ENCODE measurements around the gene PDE9A. TPM values are rescaled to one million over a fixed set of nuclear protein-coding genes. Genes with fewer than 3 reads are reported as not detected.

Gene PDE9A
- total RNA-seq, 4 donors from 2014 or later, result 6.9 to 13.0 (median 11.1) TPM

DNA sequence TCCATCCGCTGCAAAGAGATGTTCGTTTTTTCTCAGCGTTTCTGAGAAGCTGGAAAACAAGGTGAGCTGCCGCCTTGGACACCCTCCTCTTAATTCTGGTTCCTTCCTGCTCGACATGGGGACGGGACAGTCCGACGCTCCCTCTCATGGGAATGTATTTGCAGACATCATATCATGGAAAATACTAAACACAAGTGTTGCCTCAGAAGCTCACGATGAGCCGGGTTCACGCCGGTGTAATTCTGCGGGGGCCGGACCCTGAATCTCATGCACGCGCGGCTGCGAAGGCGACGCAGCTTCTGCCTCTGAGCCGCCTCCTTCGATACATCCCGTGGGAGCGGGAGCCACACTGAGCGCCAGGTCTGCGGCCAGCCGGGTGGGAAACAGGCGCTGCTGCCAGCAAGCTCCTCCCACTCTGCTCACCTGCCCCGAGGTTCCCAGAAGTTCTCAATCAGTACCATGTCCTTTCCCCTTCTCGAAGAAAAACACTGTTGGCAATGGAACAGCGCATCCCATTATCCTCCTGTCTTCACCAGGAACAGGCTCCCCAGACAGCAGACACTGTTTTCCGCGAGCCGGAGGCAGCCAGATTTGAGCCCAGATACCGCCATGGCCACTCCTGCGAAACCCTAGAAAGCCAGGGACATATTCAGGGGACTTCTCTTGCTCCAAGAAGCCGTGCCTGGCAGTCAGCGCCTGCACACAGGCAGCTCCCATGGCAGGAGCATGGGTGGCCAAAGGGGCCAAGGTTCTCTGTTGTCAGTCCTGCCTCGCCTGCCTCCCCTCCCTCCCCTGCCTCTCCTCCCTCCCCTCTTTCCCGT is 127.9 kb downstream of the PDE9A start:
- Histone ChIP-seq H3K27me3 (no peaks in the 10 kb centered on the region), H3K36me3 (no peaks in the 10 kb centered on the region), H3K9me3 (no peaks in the 10 kb centered on the region), H3K27ac (no peak overlapping the region), H3K4me1 (peaks cover 3 to 29% of the 10 kb centered on the region in 2 donors), H3K4me3 (replicated peaks in 1 of 3) (no peak overlapping the region)
- intact Hi-C loops (cut with DNase I), result no loop called here
- TF ChIP-seq POLR2A (IDR thresholded peaks at IDR 0.05), result no peak
- TF ChIP-seq, protein P1, sequence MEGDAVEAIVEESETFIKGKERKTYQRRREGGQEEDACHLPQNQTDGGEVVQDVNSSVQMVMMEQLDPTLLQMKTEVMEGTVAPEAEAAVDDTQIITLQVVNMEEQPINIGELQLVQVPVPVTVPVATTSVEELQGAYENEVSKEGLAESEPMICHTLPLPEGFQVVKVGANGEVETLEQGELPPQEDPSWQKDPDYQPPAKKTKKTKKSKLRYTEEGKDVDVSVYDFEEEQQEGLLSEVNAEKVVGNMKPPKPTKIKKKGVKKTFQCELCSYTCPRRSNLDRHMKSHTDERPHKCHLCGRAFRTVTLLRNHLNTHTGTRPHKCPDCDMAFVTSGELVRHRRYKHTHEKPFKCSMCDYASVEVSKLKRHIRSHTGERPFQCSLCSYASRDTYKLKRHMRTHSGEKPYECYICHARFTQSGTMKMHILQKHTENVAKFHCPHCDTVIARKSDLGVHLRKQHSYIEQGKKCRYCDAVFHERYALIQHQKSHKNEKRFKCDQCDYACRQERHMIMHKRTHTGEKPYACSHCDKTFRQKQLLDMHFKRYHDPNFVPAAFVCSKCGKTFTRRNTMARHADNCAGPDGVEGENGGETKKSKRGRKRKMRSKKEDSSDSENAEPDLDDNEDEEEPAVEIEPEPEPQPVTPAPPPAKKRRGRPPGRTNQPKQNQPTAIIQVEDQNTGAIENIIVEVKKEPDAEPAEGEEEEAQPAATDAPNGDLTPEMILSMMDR (IDR thresholded peaks at IDR 0.05), result no peak
- WGBS, 2 donors, result 8 to 24% methylated on average over 28 to 40 of the region's 40 CpGs
- peak; percentile 58 to 72 for DNase-seq

DNA sequence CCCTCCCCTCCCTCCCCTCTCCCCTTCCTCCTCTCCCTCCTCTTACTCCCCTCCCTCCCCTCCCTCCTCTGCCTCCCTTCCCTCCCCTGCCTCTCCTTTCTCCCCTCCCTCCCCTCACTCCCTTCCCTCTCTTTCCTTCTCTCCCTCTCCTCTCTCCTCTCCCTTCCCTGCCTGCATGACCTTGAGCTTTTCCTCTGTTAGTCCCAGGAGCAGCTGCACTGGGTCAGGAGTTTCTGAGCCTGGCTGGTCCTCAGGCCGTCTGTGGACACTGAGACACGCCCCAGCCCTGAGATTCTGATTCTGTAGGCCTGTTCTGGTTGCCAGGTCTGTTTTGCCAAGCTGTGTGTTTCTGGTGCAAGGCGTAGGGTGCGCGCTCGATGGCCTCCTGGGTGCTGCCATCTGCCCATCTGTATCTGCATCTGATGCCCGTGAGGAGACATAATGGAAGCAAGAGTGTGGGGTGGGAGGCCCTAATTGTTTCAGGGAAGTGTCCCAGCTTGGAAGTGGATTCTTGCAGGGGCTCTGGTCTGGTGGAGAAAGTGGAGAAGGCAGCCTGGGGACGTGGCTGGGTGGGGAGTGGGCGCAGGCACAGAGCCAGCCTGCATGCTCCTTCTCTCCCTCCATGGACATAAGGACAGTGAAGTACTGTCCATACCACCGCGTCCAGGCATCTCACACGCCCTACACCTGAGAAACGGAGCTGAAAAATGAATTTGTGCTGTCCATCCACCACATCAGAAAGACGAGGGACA is 128.7 kb downstream of the PDE9A start:
- Histone ChIP-seq H3K27ac (no peak overlapping the region), H3K9me3 (no peaks in the 10 kb centered on the region), H3K4me3 (replicated peaks in 1 of 3) (no peak overlapping the region), H3K27me3 (no peaks in the 10 kb centered on the region), H3K4me1 (peaks cover 3 to 29% of the 10 kb centered on the region in 2 donors), H3K36me3 (no peaks in the 10 kb centered on the region)
- DNase-seq, result no peak
- WGBS, 2 donors, result 87 to 88% methylated on average over 14 of the region's 14 CpGs
- TF ChIP-seq POLR2A (IDR thresholded peaks at IDR 0.05), result no peak
- TF ChIP-seq, protein P1 (IDR thresholded peaks at IDR 0.05), result no peak
- intact Hi-C loops (cut with DNase I), result no loop called here

DNA sequence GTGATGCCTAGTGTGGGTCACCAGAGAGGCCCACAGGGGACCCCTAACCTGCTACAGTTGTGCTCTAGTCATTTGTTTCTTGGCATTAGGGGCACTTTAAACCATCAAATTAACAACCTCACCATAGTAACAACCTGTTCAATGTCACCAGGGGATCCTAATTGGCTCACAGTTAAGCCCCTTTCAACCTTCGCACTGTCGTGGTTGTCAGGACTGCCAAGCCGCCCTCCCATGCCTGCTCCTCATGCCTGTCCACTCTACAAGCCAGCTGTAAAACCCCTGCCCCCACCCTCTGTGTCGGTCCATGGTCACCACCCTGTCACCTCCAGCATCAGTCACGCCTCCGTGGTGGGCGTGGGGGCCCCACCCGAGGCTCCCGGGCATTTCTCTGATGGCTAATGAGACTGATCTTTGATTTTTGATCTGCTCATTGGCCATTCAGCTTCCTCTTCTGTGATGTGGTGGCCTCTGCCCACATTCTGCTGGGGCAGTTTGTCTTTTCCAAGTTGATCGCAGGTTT is 129.4 kb downstream of the PDE9A start:
- no peaks in the 10 kb centered on the region for H3K27me3 ChIP-seq
- H3K36me3 ChIP-seq, result no peaks in the 10 kb centered on the region
- DNase-seq, result no peak
- no peak overlapping the region for H3K4me3 ChIP-seq (replicated peaks in 1 of 3)
- intact Hi-C loops (cut with DNase I), result no loop called here
- TF ChIP-seq POLR2A (IDR thresholded peaks at IDR 0.05), result no peak
- TF ChIP-seq, protein P1 (IDR thresholded peaks at IDR 0.05), result no peak
- H3K4me1 ChIP-seq, result peaks cover 3 to 27% of the 10 kb centered on the region in 2 donors
- H3K27ac ChIP-seq, result no peak overlapping the region
- no peaks in the 10 kb centered on the region for H3K9me3 ChIP-seq
- WGBS, 2 donors, result 81 to 86% methylated on average over 10 of the region's 10 CpGs

DNA sequence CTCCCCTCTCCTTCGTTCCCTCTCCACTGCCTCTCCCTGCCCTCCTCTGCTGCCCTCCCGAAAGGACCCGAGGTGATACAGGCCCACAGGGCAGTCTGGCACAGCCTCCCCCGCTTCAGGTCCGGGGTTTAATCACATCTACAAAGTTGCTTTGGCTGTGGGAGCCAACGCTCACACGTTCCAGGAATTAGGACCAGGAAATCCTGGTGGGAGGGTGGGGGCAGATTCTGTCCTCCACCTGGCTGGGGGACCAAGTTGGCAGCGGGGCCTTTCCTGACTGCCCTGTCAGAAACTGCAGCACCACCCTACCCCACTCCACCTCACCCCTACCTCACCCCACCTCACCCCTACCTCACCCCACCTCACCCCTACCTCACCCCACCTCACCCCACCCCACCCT is 130.9 kb downstream of the PDE9A start:
- intact Hi-C loops (cut with DNase I), result no loop called here
- WGBS, 2 donors, result 51 to 67% methylated on average over 8 of the region's 8 CpGs
- Histone ChIP-seq H3K4me1 (peaks cover 3 to 17% of the 10 kb centered on the region in 2 donors), H3K27me3 (no peaks in the 10 kb centered on the region), H3K4me3 (replicated peaks in 1 of 3) (no peak overlapping the region), H3K9me3 (no peaks in the 10 kb centered on the region), H3K27ac (peak overlapping the region; percentile 23 to 71 (median 61)), H3K36me3 (no peaks in the 10 kb centered on the region)
- peak in 1 of 2 donors; percentile 20 for DNase-seq
- TF ChIP-seq, protein P1 (IDR thresholded peaks at IDR 0.05), result no peak
- no peak for TF ChIP-seq POLR2A (IDR thresholded peaks at IDR 0.05)
